Neural progenitor cell (in vitro differentiated cells): ENCODE results near the gene IQSEC1.

Source experiments
- CTCF ChIP-seq: fragments of 200-600 bp; sonication (generic); IDR thresholded peaks from 2 replicates; pipeline ENCODE4 v1.5.1; 2017; ENCODE audit warnings: antibody characterized with exemption, mild to moderate bottlenecking
- EZH2 ChIP-seq: fragments of 200-600 bp; sonication (generic); IDR thresholded peaks from 2 replicates; pipeline ENCODE4 v1.6.1; 2017; ENCODE audit warnings: antibody characterized with exemption, mild to moderate bottlenecking, moderate library complexity

GRCh38 chr3:12886106-12886679 is 187.0 kb downstream of the IQSEC1 start:
- TF ChIP-seq EZH2 (no peak), CTCF (no peak)
